ENCODE measurements around the gene MAP2. TPM values are rescaled to one million over a fixed set of nuclear protein-coding genes. Genes with fewer than 3 reads are reported as not detected.

Gene MAP2
- total and polyA plus RNA-seq, 2 of the 8 experiments (the other 6 are each of a cell fraction or from before 2014, with no cell fraction given) = 5.9 to 9.4 TPM

GRCh38 chr2:209565896-209566582 lies 142.2 kb downstream of the MAP2 start:
- H3K14ac ChIP-seq (ENCODE audit: insufficient read length) = no peak overlapping the region
- no peak overlapping the region for H3K4me2 ChIP-seq (ENCODE audit: insufficient read depth in 1 of 2, low read depth in 2 of 2, low read length in 2 of 2)
- no peak overlapping the region for H2BK120ac ChIP-seq (replicated peaks; ENCODE audit: low read depth, low read length)
- H3K4ac ChIP-seq (replicated peaks; ENCODE audit: insufficient read length, low read depth, low read length) = no peak overlapping the region
- no peak overlapping the region for H4K8ac ChIP-seq (ENCODE audit: extremely low read depth, insufficient read depth, low read length)
- no peak overlapping the region for H2BK15ac ChIP-seq (ENCODE audit: low read length)
- no peak overlapping the region for H4K5ac ChIP-seq (ENCODE audit: insufficient read length, low read depth, low read length)
- 89% methylated on average over 7 of the region's 7 CpGs; no CpG with 5 or more reads in 1 of the 2 experiments for WGBS, 2 experiments (ENCODE audit: extremely low coverage in 1 of 2, insufficient coverage in 1 of 2, insufficient read length in 1 of 2, insufficient replicate concordance in 2 of 2, low coverage in 1 of 2, low lambda C conversion rate in 2 of 2, missing lambda C conversion rate in 1 of 2)
- DNase-seq (ENCODE audit: low read depth in 1 of 2, low spot score in 2 of 2) = no peak
- no peaks in the 10 kb centered on the region for H3K9me3 ChIP-seq (ENCODE audit: insufficient read depth in 2 of 2, low read depth in 1 of 2, low read length in 1 of 2)
- no peaks in the 10 kb centered on the region for H3K27me3 ChIP-seq (replicated peaks in 1 of 4; ENCODE audit: control insufficient read depth in 3 of 4, extremely low read depth in 1 of 4, insufficient read depth in 3 of 4, low read length in 3 of 4)
- H3K79me1 ChIP-seq (ENCODE audit: low read depth, low read length) = no peaks in the 10 kb centered on the region
- H2BK20ac ChIP-seq (ENCODE audit: low read length) = no peak overlapping the region
- H3K18ac ChIP-seq (ENCODE audit: extremely low read depth, low read length) = no peak overlapping the region
- TF ChIP-seq FOSL1 (IDR thresholded peaks at IDR 0.05; ENCODE audit: insufficient read depth, low read depth, low read length) = no peak
- no peak for TF ChIP-seq JUN (IDR thresholded peaks at IDR 0.05; ENCODE audit: low read depth, low read length)
- TF ChIP-seq SIN3A (conservative IDR thresholded peaks at IDR 0.05 in 1 of 2, IDR thresholded peaks at IDR 0.05 in 1 of 2; ENCODE audit: low read depth in 1 of 2, low read length in 2 of 2) = no peak
- no peak for TF ChIP-seq TAF1 (IDR thresholded peaks at IDR 0.05; ENCODE audit: low read depth, low read length)
- TF ChIP-seq CHD2 (IDR thresholded peaks at IDR 0.05; ENCODE audit: low read length) = no peak
- TF ChIP-seq KDM4A (IDR thresholded peaks at IDR 0.05; ENCODE audit: low read depth, low read length, severe bottlenecking) = no peak
- no peak for TF ChIP-seq CHD1 (IDR thresholded peaks at IDR 0.05; ENCODE audit: low read depth, low read length)
- TF ChIP-seq EP300 (IDR thresholded peaks at IDR 0.05; ENCODE audit: borderline replicate concordance in 1 of 2, low read depth in 2 of 2, low read length in 2 of 2) = no peak
- no peak for TF ChIP-seq KDM1A (IDR thresholded peaks at IDR 0.05; ENCODE audit: borderline replicate concordance, low read length)
- no peak for TF ChIP-seq POU5F1 (IDR thresholded peaks at IDR 0.05; ENCODE audit: low read depth, low read length)
- TF ChIP-seq ASH2L (IDR thresholded peaks at IDR 0.05; ENCODE audit: low read length) = no peak
- no peak for TF ChIP-seq TBP (IDR thresholded peaks at IDR 0.05; ENCODE audit: low read depth, low read length)
- TF ChIP-seq YY1 (IDR thresholded peaks at IDR 0.05; ENCODE audit: low read depth, low read length) = no peak
- H3K4me1 ChIP-seq (replicated peaks in 1 of 4; ENCODE audit: control insufficient read depth in 3 of 4, insufficient read depth in 4 of 4, low read length in 3 of 4) = no peaks in the 10 kb centered on the region
- no peak overlapping the region for H2BK12ac ChIP-seq (ENCODE audit: low read depth, low read length)
- CTCF ChIA-PET (ENCODE audit: partially characterized antibody) = interaction anchor here (0.8 to 2.7 kb wide), 4 partner anchors 64 to 411 kb away, joined by 3 to 9 read pairs (median 3); partner anchors contain the start of gene MAP2
- no peak overlapping the region for H2AFZ ChIP-seq (ENCODE audit: low read length)
- H3K4me3 ChIP-seq (ENCODE audit: extremely low read depth in 1 of 4, insufficient read depth in 2 of 4, low read depth in 3 of 4, low read length in 4 of 4) = no peak overlapping the region
- FAIRE-seq = no peak
- H3K36me3 ChIP-seq (ENCODE audit: control insufficient read depth in 2 of 4, insufficient read depth in 4 of 4, low read length in 3 of 4) = no peaks in the 10 kb centered on the region
- H3K23me2 ChIP-seq (ENCODE audit: low read depth, low read length) = no peaks in the 10 kb centered on the region
- H2BK5ac ChIP-seq (ENCODE audit: low read depth, low read length) = no peak overlapping the region
- H3K23ac ChIP-seq (ENCODE audit: insufficient read length) = no peak overlapping the region
- no peak overlapping the region for H3K9ac ChIP-seq (replicated peaks in 1 of 4; ENCODE audit: extremely low read depth in 1 of 4, low read depth in 3 of 4, low read length in 3 of 4)
- H2AK5ac ChIP-seq (ENCODE audit: low read depth, low read length) = no peak overlapping the region
- H3K79me2 ChIP-seq (ENCODE audit: control insufficient read depth in 1 of 2, insufficient read depth in 2 of 2, low read length in 2 of 2) = no peaks in the 10 kb centered on the region
- no peak overlapping the region for H3K56ac ChIP-seq (replicated peaks; ENCODE audit: insufficient read length, low read depth, low read length)
- H3K27ac ChIP-seq (ENCODE audit: low read depth, low read length) = no peak overlapping the region
- no peaks in the 10 kb centered on the region for H4K20me1 ChIP-seq (replicated peaks in 1 of 2; ENCODE audit: control insufficient read depth in 1 of 2, insufficient read depth in 2 of 2, low read length in 2 of 2)
- H4K91ac ChIP-seq (replicated peaks; ENCODE audit: insufficient read length, low read length) = no peak overlapping the region
- POLR2A ChIA-PET (ENCODE audit: partially characterized antibody) = no interaction called here

Data from H1 (cell line).